NCI-H2107 treated with DMSO at 0.1 percent for 48 hours (cell line): Measurements from ENCODE around the gene SATL1.
"Not testable (repeated sequence)": the region's sequence is repeated elsewhere in the genome, so short reads cannot be mapped to it uniquely, and the experiment has no call there.

ENCODE experiments used
- DNase-seq: peaks from one replicate; lab custom pipeline; 2025; ENCODE audit not compliant: unreplicated experiment; lab: John Stamatoyannopoulos, UW

Gene SATL1, protein sequence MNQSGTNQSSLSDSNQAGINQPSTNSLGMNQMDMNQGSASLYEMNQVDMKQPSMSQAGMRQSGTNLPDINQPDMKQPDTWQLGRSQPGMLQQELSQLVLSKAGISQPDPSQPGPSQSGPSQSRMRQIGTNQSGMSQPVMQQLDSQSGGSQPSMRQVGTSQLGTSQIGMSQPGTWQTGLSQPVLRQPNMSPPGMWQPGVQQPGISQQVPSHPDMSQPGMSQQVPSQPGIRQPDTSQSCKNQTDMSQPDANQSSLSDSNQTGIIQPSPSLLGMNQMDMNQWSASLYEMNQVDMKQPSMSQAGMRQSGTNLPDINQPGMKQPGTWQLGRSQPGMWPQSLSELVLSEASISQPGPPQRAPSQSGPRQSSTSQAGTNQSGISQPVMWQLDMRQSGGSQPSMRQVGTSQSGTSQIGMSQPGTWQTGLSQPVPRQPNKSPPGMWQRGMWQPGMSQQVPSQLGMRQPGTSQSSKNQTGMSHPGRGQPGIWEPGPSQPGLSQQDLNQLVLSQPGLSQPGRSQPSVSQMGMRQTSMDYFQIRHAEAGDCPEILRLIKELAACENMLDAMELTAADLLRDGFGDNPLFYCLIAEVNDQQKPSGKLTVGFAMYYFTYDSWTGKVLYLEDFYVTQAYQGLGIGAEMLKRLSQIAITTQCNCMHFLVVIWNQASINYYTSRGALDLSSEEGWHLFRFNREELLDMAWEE

DNA sequence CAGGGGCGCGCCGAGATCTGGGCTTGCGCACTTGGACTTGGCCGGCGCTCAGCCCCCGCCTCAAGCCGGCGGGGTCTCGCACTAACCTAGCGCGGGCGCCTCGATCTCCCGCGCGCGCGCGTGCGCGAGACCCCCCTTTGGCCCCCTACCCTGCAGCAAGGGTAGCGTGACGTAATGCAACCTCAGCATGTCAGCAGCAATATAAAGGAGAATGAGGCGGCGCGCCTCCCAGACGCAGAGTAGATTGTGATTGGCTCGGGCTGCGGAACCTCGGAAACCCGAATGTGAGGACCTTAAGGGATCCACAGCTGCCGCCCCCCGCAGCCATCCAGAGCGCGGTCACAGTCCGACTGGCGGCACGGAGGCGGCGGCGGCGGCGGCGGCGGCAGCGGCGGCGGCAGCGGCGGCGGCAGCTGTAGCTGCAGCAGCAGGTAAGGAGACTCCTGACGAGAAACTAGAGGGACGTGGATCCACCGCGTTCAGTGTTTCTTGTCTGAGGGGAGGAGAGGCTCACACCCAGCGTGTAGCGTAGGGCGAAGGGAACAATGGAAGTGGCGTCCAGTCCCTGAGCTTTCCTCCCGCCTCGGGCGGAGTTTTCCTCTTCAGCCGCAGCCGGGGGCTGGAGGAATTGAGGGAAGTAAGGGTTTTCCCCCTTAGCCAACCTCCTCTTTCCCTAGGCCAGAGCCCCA lies at the start of gene SATL1, which contains the start of gene ZNF711:
Gene SATL1 (minus strand): TSS at position 19 of the 689 bp plus-strand sequence. CDS start 134,811 bp downstream, outside the sequence.
Gene ZNF711 (plus strand): TSS at position 231 of the 689 bp plus-strand sequence. CDS start 3,582 bp downstream, outside the sequence.
- peak; percentile 87 for DNase-seq

GRCh38 chrX:85288992-85289723 lies 45.6 kb upstream of the SATL1 start:
- DNase-seq, result no peak

DNA sequence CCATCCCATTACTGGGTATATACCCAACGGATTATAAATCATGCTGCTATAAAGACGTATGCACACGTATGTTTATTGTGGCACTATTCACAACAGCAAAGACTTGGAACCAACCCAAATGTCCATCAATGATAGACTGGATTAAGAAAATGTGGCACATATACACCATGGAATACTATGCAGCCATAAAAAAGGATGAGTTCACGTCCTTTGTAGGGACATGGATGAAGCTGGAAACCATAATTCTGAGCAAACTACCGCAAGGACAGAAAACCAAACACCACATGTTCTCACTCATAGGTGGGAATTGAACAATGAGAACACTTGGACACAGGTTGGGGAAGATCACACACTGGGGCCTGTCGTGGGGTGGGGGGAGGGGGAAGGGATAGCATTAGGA lies 41.7 kb upstream of the SATL1 start:
- DNase-seq, result not testable (repeated sequence)

DNA sequence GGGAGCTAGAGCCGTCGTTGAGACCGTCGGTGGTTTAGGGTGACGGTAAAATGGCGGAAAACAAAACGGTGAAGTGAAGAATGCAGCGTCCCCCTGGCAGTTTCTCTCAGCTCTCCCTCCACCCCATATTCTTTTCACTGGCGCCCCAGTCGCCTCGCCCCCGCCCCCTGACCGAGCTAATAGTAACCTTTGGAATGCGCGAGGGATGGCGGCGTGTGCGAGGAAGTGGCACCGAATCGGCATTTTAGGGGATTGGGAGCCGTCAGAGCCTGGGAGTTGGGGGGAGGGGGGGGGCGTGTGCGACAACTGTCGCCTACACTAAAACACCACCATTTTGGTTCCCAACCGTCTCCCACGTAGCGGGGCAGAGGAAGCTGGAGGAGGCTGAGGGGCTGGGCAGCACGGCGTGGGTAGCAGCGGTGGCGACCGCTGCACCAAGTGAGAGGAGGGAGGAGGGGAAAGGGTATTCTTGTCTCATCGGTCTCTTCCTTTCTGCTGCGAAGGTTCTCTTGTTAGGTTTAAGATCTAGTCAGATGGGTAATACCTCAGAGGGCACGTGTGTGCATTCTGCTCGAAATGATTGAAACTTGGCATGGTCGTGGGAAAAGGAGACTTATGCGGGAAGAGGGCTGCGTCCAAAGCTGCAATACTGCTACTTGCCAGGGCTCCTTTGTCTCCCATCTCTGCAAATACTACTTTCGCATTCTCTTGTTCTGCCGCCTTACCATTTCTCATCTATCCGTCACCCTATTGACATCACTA lies 1.1 kb upstream of the SATL1 start:
- peak; percentile 27 for DNase-seq

GRCh38 chrX:85243155-85243554 lies 424 bp downstream of the SATL1 start:
- DNase-seq, result peak; percentile 50

DNA sequence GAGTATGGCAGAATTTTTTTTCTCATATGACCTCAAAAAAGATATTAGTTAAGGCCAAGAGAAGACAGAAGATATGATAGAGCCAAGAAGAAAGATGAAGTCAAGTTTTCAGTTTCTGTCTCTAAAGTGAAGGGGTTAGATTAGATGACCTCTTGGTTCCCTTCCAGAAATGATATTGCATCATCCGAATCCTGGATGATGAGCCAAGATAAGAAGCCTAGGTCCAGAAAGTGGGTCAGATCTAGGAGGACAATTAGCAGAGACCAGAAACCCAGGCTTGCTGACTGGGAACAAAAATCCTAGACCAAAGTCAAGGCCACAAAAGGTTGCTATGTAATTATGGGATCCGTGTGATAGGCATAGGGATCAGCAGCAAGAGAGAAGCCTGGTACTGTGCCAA lies 20.2 kb downstream of the SATL1 start:
- no peak for DNase-seq

DNA sequence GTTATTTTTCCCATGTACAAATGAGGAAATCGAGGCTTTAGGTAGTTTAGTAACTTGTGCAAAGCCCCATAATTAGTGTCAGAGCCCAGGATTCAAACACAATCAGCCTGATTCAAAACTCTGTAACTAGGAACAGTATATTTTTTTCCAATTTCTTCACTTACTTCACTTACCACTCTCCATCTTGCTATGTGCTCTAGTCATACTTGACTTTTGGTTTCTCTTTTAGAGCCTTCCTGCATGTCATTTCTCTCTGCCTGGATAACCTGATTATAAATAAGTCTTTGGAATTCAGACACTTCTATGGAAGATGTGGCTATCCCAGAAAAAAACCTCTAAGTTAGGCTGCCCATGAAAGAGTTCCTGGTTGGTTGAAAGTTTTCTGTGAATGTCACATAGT lies 22.2 kb downstream of the SATL1 start:
- no peak for DNase-seq

DNA sequence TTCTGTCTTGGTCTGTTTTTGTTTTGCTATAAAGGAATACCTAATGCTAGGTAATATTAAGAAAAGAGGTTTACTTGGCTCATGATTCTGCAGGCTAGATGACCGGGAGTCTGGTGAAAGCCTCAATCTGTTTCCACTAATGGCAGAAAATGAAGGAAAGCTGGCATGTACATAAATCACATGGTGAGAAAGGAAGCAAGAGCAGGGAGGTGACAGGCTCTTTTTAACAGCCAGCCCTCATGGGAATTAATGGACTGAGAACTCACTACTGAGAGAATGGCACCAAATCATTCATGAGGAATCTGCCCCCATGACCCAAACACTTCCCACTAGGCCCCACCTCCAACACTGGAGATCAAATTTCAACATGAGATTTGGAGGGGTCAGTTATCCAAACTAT lies 27.6 kb downstream of the SATL1 start:
- no peak for DNase-seq

DNA sequence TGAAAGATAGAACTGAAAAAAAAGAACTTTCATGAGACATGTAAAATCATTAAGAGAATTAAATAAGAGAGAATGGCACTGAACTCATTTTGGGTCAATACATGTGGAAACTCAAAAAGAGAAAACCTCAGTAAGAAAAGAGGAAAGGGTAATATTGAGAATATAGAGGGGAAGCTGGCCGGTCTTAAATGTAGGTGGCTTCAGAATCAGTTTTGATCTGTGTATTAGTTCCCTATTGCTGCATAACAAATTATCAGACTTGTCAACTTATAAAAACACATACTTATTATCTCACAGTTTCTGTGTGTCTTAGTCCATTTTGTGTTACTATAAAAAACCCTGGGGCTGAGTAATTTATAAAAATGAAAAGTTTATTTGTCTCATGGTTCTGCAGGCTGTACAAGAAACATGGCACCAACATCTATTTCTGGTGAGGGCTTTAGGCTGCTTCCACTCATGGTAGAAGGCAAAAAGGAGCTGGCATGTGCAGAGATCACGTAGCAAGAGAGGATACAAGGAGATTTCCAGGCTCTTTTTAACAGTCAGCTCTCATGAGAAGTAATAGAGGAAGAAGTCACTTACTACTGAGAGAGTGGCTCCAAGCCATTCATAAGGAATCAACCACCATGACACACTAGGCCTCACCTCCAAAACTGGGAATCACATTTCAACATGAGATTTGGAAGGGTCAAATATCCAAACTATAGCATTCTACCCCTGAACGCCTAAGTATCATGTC lies 29.6 kb downstream of the SATL1 start:
- DNase-seq, result no peak

- DNase-seq, result no peak
These were observed 40.1 kb downstream of the SATL1 start for GRCh38 chrX:85203461-85203970.

DNA sequence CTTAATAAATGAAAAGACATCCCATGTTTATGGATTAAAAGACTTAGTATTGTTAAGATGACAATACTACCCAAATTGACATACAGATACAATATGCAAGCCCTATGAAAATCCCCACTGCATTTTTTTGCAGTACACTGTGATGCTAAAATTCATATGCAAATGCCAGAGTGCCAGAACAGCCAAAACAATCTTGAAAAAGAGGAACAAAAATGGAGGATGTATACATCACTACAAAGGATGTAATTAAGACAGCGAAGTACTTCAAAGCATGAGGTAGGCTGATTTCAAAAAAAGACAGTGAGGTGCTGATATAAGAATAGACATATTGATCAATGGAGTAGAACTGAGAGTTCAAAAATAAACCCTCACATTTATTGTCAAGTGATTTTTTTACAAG lies 47.3 kb downstream of the SATL1 start:
- DNase-seq, result no peak

- no peak for DNase-seq
These were observed 83.9 kb downstream of the SATL1 start for GRCh38 chrX:85159644-85160043.

GRCh38 chrX:85140964-85141363 lies 102.6 kb downstream of the SATL1 start:
- DNase-seq, result no peak

- DNase-seq, result no peak
These were observed 104.2 kb downstream of the SATL1 start for GRCh38 chrX:85139422-85139821.

DNA sequence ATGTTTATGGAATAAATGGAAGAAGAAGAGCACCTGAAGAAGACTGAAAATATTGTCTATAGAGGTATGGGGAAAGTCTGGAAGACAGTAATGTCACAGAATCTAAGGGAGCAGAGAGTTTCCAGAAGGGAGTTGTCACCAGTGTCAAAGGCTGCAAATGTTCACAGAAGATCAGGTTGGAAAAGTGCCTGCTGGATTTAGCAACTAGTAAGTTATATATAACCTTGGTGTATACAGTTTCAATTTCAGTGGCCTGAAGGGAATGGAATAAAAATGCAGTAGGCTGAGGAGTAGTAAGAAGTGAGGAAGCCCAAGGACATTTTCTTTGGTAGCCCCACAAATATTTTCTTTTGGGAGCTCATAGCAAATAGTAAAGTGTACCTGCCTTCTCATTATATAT lies 107.2 kb downstream of the SATL1 start:
- DNase-seq, result no peak

DNA sequence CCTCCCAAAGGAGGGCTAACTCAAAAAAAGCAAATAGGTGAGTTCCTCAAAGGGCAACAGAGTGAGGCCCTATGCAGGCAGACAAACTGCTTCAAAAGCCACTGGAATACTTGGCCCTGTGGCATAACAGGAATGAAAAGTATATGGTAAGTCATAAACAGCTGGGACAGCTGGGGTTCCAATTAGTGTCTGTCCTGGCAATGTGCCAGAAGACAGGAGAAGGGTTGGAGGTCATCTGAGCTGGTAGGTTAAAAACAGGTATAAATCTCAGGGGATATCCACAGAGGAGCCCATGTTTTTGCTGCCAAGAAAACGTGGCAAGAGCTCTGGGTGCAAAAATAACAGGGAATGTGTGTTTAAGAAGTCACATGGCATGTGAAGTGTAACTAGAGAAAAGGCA lies 128.3 kb downstream of the SATL1 start:
- peak; percentile 31 for DNase-seq

DNA sequence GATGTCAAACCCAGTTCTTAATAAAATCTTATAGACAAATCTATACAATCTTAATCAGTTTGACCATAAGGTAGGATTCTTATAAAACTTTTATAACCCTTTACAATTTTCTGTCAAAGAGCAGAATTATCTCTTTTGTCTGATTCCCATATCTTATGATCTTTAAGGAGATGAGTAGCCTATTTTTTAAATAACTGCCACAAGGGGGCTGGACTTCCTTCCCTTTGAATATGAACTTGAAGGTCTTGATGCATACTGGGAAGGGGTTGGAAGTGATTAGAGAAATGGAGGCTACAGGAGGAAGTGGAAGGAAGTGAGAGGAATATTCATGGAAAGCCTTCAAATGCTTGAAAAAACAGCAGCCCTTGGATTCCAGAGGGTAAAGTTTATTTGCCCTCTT lies 128.8 kb downstream of the SATL1 start:
- no peak for DNase-seq

DNA sequence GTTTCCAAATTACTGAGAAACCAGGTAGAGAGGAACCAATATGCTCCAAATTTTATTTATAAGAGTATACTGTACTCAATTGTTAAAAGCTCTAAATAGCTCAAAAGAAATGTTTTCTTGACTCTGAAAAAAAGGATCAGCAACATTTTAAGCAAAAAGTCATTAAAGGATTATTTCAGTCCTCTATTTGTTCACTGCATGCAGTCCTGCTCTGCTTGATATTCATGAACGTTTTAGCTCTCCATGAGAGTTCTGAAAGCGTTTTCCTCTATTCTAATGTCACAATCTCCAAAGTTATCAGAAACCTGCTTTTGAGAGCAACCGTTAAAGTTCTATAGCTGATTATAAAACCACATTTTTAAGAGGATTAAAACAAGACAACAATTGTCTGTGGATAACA lies 129.4 kb downstream of the SATL1 start:
- DNase-seq, result no peak

GRCh38 chrX:85113746-85114145 lies 129.8 kb downstream of the SATL1 start:
- no peak for DNase-seq
